HG03095 (cell line): ENCODE measurements around the gene PCYT2.

Source experiments
- ATAC-seq: cut with Tn5 transposase; IDR thresholded peaks from one replicate; pipeline ENCODE4 v1.9.1; 2021; ENCODE audit warnings: moderate library complexity; ENCODE audit not compliant: unreplicated experiment

PCYT2 gene

DNA sequence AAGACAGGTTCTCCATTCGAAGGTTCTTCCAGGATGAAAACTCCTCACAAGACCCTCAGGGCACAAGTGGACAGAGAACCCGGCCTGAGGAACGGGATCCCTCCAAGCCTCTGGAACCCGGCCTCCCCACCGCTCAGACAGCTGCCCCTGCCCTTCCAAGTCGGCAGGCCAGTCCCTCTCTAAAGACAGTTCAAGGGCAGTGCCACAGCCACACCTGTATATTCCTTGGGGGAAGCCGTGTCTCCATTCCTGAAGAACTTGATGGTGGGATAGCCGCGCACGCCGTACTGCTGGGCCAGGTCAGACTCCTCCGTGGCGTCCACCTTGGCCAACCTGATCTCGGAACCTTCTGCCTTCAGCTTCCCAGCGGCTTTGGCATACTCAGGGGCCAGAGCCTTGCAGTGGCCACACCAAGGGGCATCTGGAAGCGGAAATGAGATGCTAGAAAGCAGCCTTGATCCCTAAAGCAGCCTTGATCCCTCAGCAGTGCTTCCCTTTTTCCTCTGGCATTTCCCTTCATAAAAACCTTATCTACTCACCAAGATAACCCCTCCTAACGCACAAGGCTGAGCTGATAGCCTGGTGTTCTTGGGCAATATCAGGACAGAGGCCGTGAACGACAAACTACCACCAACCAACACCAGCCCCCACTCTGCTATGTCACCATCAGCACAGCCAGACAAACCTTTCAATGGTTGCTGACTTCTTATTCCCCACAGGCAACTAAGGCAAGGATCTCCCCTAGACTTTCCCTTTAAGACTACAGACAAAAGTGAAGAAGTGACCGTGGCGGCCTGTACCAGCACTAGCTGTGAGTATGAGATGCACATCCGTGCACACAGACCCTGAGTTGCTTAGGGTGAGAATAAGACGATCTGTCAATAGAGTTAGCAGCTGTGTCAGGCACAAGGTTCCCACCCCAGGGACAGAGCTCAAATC lies 52.0 kb downstream of the PCYT2 start:
- no peak for ATAC-seq

DNA sequence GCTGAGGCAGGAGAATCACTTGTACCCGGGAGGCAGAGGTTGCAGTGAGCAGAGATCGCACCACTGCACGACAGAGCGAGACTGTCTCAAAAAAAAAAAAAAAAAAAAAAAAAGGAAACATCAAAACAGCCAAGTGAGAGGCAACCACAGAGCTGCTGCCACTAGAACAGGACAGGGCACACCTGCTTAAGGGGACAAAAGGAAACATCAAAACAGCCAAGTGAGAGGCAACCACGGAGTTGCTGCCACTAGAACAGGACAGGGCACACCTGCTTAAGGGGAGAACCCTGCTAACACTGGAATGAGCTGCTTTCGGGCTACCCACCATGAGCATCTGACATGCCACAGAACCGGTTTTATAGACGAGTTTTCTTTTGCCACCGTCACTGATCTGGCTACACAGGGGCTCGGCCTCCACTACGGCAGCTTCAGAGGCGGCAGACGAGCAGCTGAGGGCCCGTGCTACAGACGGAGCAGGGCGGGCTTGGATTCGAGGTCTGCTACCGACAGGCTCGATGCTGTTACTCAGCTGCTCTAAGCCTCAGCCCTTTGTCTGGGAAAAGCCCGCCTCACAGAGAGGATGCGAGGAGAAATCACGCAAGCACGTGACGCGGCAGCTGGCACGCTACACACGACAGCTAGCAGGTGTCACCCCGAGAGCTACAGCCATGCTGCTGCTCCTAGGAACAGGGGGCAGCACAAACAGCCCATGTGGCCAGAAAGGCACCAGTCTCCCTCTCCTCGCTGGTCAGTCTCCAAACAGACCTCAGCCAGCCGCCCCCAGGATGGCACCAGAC lies 52.8 kb downstream of the PCYT2 start:
- ATAC-seq, result no peak

DNA sequence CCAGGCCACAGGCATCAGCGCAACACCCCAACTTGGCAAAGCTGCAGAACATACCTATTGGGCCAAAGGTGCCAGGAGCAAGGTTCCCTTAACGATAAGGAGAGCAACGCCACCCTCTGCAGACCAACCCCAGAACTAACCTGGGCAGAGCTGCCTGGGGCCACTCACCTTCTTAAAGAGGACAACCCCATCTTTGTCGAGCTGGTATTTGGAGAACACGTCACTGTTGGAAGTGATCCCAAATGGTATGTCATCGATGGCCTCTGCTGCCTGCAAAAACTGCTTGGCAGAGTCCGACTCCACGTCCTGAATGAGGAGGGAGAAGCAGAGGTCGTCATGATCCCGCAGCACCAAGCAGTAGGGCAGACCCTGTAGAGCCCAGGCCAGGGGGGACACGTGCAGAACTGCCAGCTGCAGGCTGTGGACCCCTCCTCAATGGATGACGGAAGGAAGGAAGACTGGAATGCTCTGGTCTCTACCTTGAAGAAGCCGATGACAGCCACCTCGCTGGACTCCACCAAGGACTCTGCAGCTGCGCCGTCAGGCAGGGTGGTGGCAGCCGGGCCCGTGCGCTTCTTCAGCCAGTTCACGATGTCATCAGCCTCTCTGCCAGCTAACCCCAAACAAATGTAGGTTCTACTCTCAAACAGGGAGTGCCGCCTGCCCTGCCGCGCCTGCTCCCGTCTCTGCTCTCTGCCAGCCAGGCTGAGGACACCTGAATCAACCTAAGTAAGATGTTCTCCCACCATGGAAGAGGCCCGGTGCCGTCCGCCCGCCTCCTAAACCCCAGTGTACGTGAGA lies 56.0 kb downstream of the PCYT2 start:
- ATAC-seq, result no peak

DNA sequence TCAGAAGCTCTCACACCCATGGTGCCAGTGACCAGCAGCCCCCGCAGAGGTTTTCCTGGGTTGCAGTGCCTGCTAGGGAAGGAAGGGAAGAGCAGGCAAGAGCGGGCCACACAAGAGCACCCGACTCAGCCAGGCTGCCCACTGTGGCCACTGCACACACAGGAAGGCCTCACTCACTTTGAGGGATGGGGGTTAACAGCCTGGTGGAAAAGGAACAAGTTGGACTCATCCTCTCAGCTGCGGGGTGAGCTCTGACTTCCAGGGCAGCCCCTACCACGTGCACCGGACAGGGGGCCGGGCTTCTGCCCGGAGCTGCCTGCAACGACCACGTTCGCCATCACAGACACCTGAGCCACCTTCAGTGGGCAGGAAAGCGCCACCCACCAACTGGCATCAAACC lies 59.0 kb downstream of the PCYT2 start:
- no peak for ATAC-seq

DNA sequence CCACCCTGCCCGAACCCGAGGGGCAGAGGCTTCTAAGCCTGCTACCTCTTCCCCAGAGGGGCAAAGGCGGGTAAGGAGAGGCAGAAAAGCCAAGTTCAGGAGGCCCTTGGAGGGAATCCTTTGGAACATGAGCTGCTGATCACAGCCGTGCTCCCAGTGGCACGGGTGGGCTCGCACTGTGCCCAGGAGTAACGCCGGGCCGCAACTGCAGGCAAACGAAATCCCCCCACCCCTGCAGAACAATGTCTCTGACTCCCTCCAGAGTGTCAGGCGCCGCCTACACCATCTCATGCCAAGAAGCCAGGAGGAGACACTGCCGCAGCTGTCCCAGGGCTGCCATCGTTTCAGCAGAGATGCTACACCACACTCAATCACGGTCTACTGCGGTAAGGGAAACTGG lies 59.8 kb downstream of the PCYT2 start:
- no peak for ATAC-seq
